HUDEP-2 (cell line): ENCODE results near the gene NSUN6.
A peak's percentile ranks its signal among the peaks of the same experiment; 100 is the strongest.
"Not testable (repeated sequence)": the region's sequence is repeated elsewhere in the genome, so short reads cannot be mapped to it uniquely, and the experiment has no call there.

ENCODE experiments used
- DNase-seq, 76 experiments: peaks; one replicate each; lab custom pipeline; 2025; ENCODE audit not compliant: unreplicated experiment in 76 of 76; lab: John Stamatoyannopoulos, UW

NSUN6 gene

DNA sequence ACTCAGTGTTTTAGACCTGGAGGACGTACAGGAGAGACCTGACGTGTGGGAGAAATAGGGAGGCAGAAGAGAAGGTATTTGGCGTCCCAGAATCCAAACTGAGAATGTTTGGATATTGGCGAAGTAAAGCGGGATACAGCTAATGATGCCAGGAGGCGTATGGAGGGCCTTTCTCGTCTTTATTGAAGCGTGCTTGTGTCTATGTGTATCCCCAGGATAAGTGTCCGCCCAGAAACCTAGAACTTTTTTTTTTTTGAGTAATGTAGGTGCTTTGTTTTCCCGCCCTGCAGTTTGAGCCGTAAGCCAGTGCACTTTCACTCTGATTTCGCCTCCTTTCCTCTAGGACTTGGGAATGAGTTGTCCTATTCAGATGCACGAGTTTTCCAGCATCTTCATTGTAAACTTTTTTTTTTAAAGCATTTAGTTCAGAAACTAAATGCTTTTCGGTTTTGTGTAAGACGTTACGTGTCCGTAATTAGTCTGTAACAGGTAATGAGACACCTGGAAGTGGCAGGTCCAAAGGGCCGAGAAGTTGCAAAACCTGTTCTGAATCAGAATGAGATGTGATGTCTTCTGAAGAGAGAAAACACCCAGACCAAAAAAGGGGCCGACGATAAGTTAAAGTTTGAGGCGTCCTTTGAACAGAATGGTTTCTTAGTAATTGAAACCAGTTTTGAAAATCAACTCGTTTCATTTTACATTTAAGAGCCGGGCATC, 8.6 kb upstream of the NSUN6 start:
- peak in 3 of 76 experiments; percentile 4 to 46 (median 27) for DNase-seq

GRCh38 chr10:18659125-18659818, 7.9 kb upstream of the NSUN6 start, which contains the start of gene ARL5B:
ARL5B (plus strand) TSS chr10:18659431; CDS start chr10:18659638, 207 bp downstream.
- peak in 75 of 76 experiments; percentile 18 to 96 (median 89) for DNase-seq

- no peak for DNase-seq
Measured at GRCh38 chr10:18658271-18659124, 7.1 kb upstream of the NSUN6 start.

- DNase-seq: no peak
Measured at GRCh38 chr10:18656724-18657123, 5.3 kb upstream of the NSUN6 start.

- DNase-seq: no peak
Measured at GRCh38 chr10:18653112-18653511, 1.7 kb upstream of the NSUN6 start.

DNA sequence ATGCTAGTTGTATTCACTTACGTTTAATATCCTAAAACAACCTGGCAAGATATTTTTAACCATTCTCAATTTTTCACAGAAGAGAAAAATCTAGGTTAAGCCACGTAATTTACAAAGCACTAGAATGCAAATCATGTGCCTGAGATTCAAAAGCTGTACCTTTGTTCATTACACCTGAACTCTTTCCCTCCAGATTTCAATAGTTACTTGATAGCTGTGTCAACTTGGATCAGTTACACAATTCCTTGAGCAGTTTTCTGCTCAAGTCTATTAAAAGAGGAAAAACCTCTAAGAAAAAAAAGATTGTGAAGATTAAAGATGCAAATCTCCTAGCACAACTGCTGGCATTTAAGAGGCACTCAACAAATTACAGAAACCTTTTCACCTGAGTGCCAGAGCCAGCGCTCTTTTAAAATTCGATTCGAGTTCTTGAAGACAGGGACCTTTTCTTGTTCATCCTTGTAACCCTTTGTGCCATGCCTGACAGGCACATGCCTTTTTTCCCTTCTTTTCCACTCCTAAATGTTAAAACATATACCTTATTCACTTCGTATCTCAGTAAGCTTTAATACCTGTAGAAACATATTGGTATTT, 886 bp downstream of the NSUN6 start:
- DNase-seq: peak in 2 of 76 experiments; percentile 4 to 7

GRCh38 chr10:18649364-18649959, 1.9 kb downstream of the NSUN6 start:
- peak in 1 of 76 experiments; percentile 4 for DNase-seq

DNA sequence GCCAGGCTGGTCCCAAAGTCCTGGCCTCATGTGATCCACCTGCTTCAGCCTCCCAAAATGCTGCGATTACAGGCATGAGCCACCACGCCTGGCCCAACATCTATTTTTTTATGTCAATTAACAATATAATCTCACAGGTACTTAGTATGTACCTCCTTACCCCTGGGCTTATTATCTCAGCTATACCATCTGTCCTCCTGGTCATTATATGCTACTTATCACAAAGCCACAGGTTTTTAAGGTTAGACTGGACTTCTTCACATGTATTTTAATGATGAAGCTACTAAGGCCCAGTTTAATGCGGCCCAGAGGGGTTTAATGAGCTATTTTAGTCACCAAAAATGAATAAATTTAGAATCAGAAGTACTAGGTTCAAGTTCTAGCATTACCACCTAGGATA, 3.4 kb downstream of the NSUN6 start:
- peak in 1 of 76 experiments; percentile 4 for DNase-seq

GRCh38 chr10:18647151-18647550, 4.2 kb downstream of the NSUN6 start:
- DNase-seq: no peak

GRCh38 chr10:18639719-18640118, 11.7 kb downstream of the NSUN6 start:
- DNase-seq: not testable (repeated sequence)

DNA sequence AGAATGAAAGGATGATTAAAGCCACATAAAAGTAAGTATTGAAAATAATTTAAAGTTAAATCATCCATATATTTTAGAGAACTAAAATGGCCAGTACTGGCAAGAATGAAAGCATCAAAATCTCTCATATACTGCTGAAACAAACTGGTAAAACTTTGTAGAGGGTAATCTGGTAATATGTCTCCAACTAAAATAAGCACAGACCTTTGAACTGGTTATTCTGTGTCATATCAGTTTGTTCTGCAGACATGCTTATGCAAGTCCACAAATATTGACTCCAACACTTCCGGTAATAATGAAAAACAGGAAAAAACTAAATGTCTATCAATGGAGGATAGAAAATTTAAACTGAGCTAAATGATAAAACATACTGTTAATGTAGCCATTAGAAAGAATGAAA, 14.0 kb downstream of the NSUN6 start:
- not testable (repeated sequence) for DNase-seq

DNA sequence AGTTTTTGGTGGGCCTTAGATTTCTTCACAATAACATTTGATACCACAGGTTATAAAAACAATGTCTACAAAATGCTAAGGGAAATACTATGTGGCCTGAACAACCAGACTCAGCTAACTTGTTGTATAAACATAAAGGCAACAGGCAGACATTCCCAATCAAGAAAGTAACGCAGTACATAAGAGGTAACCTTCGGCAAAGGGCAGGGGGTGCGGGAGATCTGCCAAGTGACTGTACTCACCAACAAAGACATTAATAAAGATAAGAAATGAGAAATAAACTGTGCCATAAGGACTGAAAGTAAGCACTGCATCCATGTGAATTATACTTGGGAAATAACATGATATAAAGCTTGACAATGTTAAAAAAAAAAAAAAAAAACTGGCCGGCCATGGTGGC, 15.4 kb downstream of the NSUN6 start:
- DNase-seq: no peak

DNA sequence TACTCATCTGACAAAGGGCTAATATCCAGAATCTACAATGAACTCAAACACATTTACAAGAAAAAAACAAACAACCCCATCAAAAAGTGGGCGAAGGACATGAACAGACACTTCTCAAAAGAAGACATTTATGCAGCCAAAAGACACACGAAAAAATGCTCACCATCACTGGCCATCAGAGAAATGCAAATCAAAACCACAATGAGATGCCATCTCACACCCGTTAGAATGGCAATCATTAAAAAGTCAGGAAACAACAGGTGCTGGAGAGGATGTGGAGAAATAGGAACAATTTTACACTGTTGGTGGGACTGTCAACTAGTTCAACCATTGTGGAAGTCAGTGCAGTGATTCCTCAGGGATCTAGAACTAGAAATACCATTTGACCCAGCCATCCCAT, 18.9 kb downstream of the NSUN6 start:
- DNase-seq: not testable (repeated sequence)

- peak in 59 of 76 experiments; percentile 4 to 75 (median 47) for DNase-seq
Measured at GRCh38 chr10:18627452-18628018, 23.9 kb downstream of the NSUN6 start.

GRCh38 chr10:18625886-18626285, 25.5 kb downstream of the NSUN6 start:
- no peak for DNase-seq

DNA sequence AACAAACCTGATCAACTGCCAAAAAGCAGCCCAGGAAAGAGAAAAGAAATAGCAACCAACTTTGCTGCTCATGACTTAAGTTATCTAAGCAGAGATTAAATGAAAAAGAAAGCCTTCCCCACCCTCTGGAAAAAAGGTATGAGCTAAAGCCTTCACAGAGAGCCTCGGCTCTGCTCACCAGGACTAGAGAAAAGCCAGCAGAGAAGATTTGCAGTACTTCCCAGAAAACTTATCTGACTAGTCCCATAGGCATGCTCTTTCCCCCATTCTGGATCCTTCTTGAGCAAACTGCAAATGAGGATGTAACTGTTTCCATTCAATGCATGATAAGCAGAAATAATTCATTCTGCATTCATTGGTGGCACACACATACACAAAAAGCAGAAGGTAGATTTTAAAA, 27.7 kb downstream of the NSUN6 start:
- not testable (repeated sequence) for DNase-seq

DNA sequence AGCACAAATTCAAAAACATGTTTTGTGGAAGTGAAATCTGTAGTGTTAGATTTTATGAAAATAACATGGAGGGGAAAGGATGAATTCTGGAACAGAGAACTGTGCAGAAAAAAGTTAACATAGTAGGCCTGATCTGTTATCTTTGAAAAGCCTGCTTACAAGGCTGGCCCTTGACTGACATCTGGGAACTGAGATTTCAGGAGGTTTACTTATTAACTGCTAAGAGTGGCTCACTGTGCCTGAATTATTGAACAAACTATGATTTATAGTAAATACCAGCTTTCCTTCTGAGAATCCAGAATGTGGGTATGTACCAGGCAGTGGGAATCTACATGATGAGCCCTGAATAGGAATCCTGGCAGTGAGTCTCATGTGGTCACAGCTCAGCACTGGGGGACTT, 30.5 kb downstream of the NSUN6 start:
- no peak for DNase-seq

GRCh38 chr10:18619016-18619415, 32.4 kb downstream of the NSUN6 start:
- no peak for DNase-seq

DNA sequence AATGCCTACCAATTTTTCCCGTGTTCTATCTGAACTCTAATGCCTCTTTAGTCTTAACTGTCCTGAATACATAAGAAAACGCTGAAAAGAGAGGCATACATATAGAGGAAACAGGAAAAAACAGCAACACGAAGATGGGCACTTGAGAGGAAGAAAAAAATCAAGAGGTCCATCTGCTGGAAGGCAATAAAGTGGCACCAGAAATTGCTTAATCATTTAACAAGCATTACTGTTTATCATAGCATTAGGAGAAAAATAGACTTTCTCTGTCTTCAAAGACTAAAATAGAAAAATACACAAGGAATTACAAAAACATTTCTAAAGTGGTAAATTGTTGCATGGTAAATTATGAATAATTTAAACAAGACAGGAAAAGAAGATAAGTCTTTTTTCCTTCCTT, 35.0 kb downstream of the NSUN6 start:
- DNase-seq: no peak

- no peak for DNase-seq
Measured at GRCh38 chr10:18615618-18616017, 35.8 kb downstream of the NSUN6 start.
